ELF-1 (cell line): ENCODE data around the gene FCN3.
A peak's percentile ranks its signal among the peaks of the same experiment; 100 is the strongest.

Experiments
- DNase-seq: peaks from one replicate; pipeline ENCODE4 v3.0.0-alpha.2; 2016; ENCODE audit warnings: low read depth, low spot score

The FCN3 gene

GRCh38 chr1:27380224-27380623 lies 5.6 kb upstream of the FCN3 start:
- DNase-seq: no peak

- DNase-seq: no peak
Measured at GRCh38 chr1:27379564-27380122, 5.0 kb upstream of the FCN3 start.

DNA sequence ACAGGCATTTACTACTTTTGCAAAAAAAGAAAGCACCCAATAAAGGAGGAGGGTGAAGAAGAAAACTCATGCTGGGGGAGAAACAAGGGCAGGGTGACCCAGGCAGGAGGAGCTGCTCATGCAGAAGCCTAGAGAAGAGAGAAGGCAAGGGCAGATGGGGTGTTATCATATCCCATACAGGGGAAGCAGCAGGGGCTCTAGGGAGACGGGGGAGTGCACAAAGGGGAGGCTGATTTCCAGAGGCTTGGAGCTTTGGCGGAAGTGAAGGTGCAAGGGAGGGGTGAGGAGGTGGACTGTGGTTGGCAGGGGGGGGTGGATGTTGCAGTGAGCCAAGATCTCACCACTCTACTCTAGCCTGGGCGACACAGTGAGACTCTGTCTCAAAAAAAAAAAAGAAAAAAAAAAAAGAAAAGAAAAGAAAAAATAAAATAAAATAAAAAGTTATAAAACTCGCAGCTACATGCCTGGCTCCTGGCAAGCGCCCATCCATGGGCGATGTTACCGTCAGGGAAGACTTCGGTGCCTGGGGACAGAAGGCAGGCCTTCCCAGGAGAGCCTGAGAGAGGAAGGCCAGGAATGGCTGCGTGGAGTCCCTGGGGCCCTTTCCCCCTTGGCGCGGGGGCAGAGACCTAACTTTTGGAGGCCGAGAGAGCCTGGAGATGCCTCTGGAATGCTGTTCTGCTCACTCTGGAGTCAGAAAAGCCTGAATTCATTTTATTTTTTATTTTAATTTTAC lies 3.3 kb upstream of the FCN3 start:
- DNase-seq: no peak

GRCh38 chr1:27372808-27373690 lies 1.6 kb downstream of the FCN3 start:
- peak; percentile 53 for DNase-seq

DNA sequence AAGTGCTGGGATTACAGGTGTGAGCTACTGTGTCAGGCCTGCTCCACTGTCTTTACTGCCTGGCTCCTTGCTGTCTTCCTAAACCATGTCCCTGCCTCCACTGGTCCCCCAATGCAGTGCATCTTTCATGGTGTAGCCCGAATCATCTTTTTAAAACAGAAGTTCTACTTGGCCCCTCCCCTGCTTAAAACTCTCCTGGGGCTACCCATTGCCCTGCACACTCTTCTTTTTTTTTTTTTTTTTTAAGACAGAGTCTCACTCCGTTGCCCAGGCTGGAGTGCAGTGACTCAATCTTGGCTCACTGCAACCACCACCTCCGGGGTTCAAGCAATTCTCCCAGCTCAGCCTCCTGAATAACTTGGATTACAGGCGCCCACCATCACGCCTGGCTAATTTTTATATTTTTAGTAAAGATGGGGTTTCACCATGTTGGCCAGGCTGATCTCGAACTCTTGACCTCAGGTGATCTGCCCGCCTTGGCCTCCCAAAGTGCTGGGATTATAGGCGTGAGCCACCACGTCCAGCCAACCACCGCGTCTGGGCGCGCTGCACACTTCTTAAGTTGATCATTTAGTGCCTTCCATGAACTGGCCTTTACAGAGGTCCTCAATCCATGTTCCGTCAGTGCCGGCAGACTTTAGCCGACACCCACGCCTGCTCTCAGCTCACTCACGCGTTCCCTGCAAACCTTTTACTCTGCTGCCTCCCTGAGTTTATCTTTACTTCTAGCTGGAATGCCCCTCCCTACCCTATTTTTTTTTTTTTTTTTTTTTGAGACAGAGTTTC lies 2.4 kb downstream of the FCN3 start:
- no peak for DNase-seq

DNA sequence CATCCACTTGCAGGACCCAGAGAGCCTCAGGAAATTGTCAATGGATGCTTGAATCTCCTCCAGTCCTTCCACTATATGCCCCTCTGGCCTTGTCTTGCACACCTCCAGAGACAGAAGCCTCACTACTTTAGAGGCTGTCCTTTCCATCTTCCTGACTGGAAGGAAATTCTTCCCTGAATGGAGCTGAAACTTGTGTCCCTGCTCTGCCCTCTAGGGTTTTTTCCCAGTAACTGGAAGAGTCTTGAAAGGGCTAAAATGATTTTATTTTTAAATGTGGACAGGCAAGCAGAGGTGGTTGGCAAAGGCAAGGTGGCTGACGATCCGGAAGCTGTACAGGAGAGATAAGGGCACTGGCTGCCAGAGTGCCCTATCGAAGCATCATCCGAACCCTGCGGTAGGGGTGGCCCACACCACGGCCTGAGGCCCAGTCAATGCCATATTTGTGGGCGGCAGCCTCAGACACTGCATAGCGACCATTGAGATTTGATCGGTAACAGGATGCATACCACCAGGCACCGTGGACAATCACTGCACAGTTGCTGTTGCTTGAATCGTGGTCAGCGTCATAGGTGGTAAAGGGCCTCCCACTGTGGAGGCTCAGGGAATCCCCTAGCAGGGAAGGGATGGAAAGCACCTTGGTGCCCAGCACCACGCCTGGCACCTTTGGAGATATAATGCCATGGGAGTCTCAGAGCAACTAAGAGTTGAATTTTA lies 5.6 kb downstream of the FCN3 start:
- no peak for DNase-seq

DNA sequence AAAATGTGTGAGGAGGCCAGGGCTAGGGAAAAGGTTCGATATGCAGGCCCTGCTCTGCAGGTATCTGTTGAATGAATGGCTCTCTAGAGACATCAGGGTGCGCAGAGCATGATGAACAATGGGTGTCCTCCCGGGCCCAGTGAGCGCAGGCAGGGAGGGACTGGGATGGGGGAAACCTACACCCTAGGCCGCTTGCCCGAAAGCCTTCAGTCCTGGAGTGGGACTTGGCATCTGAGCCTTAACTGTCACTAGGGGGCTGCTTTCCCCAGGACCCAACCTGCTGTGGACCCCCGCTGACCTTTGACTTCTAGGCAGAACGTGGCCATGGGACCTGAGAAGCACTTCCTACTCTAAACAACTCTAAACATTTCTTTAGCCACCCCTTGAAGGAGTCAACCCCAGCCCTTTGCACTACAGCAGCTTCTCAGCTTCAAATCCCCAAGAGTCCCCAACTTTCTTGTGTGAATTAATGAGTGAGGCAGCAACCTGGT lies 7.4 kb downstream of the FCN3 start:
- no peak for DNase-seq

DNA sequence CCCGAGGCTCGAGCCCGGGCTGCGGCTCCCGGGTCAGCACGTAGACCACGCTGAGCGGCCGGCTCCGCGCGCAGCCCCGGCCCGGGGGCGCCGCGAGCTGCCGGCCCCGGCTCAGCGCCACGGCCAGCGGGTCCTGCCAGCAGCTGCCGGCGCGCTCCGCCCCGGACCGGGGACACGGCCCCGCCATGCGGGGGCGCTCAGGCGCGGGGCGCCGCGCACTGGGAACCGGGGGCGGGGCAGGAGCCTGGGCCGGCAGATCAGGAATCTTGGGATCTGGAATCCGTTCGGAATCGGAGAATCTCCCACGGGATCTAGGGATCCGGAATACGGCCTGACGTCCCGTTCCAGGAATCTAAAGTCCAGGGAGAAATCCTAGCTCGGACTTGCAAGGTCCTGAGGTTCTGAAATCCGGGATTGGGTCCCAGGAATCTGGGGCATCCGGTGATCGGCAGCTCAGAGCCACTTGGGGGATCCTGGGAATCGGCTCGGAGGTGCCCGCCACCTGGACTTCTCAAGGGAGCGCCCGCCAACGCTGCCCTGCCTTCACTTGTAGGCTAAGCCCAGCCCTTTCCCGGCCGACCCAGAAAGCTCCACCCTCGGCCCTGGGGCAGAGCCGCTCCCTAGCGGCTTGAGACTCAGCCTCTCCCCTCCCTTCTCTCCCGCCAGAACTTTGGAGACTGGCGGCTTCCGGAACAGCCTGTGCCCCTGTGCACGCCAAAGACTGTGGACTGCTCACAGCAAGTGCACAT lies 8.0 kb downstream of the FCN3 start, which contains the start of gene MAP3K6:
MAP3K6 (minus strand) TSS at position 551 of the 749 bp plus-strand sequence; CDS start at position 187, 364 bp downstream.
- DNase-seq: peak; percentile 90

- DNase-seq: peak; percentile 78
Measured at GRCh38 chr1:27366113-27366410, 8.6 kb downstream of the FCN3 start.

DNA sequence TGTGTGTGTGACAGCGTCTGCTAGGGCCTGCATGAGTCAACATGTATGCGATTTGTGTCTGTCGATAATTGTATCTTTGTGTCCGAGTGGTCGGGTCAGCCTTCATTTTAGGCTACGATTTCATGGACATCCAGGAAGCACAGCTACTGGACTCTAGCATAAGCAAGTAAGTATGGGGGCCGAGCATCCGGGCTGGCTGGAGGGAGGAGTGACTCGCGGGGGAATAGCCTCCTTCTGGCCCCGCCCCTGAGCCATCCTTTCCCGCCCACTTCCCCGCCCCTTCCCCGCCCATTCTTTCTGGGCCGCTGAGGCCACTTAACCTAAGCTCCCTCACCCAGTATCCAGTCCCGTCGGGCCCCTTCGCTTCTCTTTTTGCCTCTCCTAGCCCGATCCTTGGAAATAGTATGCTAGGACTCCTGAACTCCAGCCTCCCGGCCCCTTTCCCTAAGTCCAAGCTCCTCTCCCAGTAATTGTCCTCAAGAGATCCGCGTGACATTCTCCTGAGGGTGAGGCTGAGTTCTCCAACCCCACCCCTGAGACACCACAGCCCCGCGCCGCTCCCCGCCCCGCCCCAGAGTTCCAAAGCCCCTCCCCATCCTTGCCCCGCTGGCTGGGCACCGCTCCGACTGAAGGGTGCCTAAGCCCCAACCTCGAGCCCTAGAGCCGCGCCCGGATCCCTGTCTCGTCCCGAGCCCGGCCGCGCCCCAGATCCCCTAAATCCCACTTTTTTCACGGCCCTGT lies 9.1 kb downstream of the FCN3 start:
- peak; percentile 89 for DNase-seq

DNA sequence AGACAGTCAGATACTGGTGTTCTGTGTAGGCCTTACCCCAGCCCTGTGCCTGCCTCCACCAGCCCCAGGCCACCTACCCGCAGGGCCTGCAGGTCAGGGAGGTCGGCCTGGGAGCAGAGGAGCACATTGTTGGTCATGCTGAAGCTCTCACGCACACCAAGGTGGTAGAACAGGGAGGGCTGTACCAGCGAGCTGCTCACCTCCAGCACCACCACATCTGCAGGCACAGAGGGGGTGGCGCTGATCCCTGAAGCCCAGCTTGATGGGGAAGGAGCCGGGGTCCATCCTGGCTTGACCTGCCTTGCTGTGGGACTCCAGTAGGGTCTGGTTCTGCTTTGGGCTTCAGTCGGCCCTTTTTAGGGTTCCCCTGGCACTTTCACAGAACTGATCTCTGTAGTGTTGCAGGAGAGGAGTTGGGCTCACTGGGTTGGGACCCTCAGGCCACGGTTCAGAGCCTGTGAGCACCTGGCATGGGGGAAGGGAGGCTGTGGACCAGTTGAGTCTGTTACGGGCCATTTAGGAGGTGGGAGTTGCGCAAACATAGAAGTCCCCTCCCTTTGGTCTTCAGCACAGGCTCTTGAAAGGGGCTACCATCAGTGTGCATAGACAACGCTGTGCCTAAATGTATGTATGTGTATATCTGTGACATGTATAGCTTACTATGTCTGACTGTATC lies 9.8 kb downstream of the FCN3 start:
- DNase-seq: no peak

GRCh38 chr1:27363766-27364695 lies 10.6 kb downstream of the FCN3 start:
- DNase-seq: peak; percentile 83

DNA sequence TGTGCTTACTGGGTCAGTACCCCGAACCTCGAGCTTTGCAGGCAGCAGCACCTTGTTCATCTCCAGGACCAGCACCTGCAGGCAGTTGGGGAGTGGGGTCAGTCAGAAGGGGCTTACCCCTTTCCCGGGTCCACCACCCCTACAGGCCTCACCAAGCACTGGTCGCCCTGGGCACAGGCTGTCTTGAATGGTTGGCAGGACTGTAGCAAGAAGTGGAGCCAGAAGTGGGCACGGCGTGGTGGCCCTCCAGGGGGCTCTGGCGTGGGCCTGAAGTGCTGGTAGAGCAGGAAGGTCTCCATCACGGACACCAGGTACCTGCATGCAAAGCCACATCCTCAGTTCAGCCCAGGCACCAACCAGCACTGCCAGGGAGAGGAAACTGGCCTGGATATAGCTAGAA lies 13.1 kb downstream of the FCN3 start:
- no peak for DNase-seq

GRCh38 chr1:27361044-27361402 lies 13.6 kb downstream of the FCN3 start:
- no peak for DNase-seq

GRCh38 chr1:27360159-27361043 lies 14.2 kb downstream of the FCN3 start:
- DNase-seq: no peak

DNA sequence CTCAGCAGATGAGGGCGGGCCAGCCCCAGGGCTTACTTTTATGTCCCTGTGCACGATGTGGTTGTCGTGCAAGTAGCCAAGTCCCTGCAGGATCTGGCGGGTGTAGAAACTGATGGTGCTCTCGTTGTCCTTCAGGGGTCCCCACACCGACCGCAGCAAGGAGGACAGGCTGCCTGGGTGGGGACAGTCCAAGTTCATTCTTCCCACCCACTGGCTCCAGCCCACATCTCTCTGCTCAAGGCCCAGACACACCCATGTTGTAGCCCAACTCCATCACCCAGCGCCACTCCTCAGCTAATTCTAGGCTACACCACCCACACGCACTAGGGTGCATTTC lies 14.8 kb downstream of the FCN3 start:
- peak; percentile 47 for DNase-seq

GRCh38 chr1:27358928-27359313 lies 15.7 kb downstream of the FCN3 start:
- no peak for DNase-seq
